Ureter (tissue), 1 donor: ENCODE data around the gene PDE9A. TPM values are rescaled to one million over a fixed set of nuclear protein-coding genes. Genes with fewer than 3 reads are reported as not detected.

Source experiments
- DNase-seq: peaks from one replicate; pipeline ENCODE4 v3.0.0-alpha.2; 2020; ENCODE audit warnings: low spot score
- total RNA-seq: library from RNA; stranded (reverse); gene quantifications from one replicate; pipeline ENCODE4 v1.2.4, GENCODE V29; 2023
- donor health status: DM: yes; HTN: yes; CAD: no.

The PDE9A gene
- total RNA-seq, 1 donor from 2014 or later: 26.1 TPM

DNA sequence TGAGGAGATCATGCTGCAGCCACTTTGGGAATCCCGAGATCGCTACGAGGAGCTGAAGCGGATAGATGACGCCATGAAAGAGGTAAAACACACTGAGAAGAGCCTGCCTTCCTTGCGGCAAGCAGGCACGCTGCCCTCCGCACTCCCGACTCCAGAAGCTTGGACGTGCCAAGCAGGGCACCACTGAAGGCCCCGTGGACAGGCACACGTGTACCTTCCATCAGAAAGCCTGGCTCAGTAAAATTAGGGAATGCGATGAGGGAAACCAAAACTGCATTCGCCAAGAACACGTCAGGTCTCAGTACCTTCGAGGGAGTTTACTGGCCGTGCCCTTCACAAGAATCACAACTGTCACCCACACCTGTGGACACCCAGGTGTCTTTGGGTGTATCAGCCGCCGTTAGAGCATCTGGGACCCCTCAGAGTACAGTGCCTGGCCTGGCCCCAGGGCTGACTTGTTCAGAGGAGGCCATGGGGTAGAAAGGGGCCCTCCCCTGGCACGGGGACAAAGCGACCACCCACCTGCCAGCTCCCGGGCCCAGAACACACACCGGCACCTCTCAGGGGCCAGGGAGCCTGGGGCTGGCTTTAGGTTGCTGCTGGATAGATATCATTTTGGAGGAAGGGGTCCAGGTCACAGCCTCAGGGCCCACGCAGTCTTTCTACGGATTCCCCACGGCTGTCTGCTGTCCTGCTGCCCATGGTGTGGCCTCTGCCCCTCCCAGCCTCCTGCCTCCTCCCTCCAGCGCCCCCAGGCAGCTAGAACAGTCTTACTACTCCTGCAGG, 117.5 kb downstream of the PDE9A start:
- DNase-seq: no peak

DNA sequence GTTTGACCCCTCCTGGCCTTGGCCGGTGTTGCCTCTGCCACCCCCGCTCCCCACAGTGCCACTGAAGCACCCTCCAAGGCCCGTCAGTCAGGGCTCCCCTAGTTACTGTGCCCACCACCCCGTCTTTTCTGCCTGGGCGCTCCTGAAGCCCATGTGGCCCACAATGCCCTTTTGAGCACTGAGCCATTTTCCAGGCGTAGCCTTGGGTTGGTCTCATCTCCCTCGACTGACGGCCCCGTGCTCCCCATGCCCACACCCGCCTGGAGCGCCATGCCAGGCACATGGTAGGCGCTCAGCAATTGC, 118.0 kb downstream of the PDE9A start:
- no peak for DNase-seq

GRCh38 chr21:42775123-42775522, 121.7 kb downstream of the PDE9A start:
- no peak for DNase-seq

DNA sequence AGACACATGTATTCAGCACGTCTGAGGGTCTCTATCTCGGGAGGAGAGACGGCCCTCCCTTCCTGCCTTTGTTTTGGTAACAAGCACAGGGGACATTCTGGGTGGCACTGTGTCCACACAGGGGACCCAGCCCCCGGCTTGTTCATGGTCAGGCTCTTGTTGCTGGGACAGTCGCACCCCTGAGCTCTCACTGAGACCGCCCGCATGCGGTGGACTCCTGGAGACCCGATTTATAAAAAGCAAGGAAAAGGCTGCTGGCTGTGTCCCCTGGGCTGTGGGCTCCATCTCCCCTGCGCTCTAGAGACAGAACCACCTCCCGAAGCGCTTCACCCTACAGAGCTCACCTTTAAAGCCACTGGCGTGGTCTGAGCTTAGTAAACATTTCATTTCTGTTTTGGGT, 122.5 kb downstream of the PDE9A start:
- DNase-seq: no peak

GRCh38 chr21:42777064-42777756, 123.8 kb downstream of the PDE9A start:
- DNase-seq: no peak

GRCh38 chr21:42777757-42778344, 124.4 kb downstream of the PDE9A start:
- no peak for DNase-seq

- DNase-seq: no peak
Observed at GRCh38 chr21:42779431-42779861, 126.0 kb downstream of the PDE9A start.

- DNase-seq: no peak
Observed at GRCh38 chr21:42780617-42781016, 127.2 kb downstream of the PDE9A start.

DNA sequence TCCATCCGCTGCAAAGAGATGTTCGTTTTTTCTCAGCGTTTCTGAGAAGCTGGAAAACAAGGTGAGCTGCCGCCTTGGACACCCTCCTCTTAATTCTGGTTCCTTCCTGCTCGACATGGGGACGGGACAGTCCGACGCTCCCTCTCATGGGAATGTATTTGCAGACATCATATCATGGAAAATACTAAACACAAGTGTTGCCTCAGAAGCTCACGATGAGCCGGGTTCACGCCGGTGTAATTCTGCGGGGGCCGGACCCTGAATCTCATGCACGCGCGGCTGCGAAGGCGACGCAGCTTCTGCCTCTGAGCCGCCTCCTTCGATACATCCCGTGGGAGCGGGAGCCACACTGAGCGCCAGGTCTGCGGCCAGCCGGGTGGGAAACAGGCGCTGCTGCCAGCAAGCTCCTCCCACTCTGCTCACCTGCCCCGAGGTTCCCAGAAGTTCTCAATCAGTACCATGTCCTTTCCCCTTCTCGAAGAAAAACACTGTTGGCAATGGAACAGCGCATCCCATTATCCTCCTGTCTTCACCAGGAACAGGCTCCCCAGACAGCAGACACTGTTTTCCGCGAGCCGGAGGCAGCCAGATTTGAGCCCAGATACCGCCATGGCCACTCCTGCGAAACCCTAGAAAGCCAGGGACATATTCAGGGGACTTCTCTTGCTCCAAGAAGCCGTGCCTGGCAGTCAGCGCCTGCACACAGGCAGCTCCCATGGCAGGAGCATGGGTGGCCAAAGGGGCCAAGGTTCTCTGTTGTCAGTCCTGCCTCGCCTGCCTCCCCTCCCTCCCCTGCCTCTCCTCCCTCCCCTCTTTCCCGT, 127.9 kb downstream of the PDE9A start:
- no peak for DNase-seq

GRCh38 chr21:42781971-42782722, 128.7 kb downstream of the PDE9A start:
- DNase-seq: no peak

DNA sequence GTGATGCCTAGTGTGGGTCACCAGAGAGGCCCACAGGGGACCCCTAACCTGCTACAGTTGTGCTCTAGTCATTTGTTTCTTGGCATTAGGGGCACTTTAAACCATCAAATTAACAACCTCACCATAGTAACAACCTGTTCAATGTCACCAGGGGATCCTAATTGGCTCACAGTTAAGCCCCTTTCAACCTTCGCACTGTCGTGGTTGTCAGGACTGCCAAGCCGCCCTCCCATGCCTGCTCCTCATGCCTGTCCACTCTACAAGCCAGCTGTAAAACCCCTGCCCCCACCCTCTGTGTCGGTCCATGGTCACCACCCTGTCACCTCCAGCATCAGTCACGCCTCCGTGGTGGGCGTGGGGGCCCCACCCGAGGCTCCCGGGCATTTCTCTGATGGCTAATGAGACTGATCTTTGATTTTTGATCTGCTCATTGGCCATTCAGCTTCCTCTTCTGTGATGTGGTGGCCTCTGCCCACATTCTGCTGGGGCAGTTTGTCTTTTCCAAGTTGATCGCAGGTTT, 129.4 kb downstream of the PDE9A start:
- no peak for DNase-seq

GRCh38 chr21:42784276-42784675, 130.9 kb downstream of the PDE9A start:
- DNase-seq: no peak

DNA sequence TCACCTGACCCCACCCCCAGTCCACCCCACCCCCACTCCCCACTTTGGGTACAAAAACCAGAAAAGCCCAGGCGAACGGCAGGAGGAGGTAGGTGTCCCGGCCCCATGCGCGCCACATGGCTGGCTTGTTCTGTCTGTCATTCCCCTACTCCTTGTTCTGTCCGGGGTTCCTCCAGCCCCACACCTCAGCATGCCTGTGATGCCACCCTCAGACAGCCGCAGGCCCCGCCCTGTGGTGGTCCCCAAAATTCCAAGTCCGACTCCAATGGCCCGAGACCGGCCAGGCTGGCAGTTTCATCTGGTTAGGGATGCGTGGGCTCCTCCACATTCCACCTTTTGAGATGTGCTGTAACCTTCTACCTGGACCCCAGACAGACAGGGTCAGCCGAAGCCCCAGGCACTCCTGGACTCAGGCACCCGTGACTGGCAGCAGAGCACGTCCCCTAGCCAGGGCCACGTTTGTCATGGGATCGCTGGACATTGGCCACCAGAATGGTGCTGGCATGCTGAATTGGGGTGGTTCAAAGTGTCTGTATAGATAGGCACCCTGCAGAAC, 131.6 kb downstream of the PDE9A start:
- DNase-seq: no peak

GRCh38 chr21:42785666-42786427, 132.4 kb downstream of the PDE9A start:
- no peak for DNase-seq

DNA sequence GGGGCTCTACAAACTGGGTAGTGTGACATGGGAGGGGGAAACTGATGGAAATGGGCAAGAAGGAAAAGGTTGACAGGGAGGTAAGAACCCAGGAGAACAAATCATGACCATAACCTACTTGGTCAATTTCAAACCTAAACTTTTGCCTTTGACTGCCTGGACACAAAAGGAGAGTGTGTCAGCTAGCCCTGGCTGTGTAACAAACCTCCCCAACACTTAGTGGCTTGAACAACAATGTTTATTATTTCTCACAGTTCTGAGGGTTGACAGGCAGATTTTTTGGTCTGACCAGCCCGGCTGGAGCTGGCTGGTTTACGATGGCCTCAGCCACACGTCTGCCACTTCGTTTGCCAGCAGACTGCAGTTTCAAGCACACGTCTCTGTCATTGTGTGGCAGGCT, 133.5 kb downstream of the PDE9A start:
- no peak for DNase-seq

DNA sequence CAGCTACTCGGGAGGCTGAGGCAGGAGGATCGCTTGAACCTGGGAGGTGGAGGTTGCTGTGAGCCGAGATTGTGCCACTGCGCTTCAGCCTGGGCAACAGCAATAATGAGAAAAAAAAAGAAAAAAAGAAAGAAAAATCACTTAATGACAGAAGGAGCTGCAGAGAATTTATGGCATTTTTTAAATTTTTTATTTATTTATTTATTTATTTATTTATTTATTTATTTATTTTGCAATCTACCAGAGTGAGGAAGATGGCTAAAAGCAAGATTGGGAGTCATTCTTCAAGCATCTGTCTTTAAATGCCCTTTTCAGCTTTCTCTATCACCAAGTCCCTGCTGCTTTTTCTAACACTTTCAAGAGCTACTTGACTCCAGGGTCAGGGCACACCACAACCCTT, 134.2 kb downstream of the PDE9A start:
- DNase-seq: no peak

DNA sequence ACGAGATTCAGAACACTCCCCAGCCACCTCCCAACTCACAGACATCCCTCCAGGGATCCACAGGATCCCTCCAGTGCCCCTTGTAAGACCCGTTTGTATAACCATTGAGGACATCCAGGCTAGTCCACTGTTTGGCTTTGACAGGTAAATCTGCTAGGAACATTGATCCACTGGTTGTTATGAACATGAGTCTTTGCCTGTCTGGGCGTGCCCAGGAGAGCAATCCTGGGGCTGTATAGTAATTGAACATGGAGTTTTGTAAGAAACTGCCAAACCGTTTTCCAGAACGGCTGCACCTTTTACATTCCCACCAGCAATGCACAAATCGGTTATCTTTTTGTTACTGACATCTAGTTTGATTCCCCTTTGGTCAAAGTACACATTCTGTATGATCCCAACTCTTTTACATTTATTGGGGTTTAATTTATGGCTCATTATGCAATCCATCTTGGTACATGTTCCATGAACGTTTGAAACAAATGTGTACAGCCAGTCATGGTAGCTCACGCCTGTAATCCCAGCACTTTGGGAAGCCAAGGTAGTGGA, 137.2 kb downstream of the PDE9A start:
- DNase-seq: no peak

- DNase-seq: no peak
Observed at GRCh38 chr21:42793774-42794173, 140.4 kb downstream of the PDE9A start.

GRCh38 chr21:42794551-42794950, 141.1 kb downstream of the PDE9A start:
- no peak for DNase-seq
